Stimulated activated CD8-positive, alpha-beta memory T cell treated with anti-CD3 and anti-CD28 coated beads, Interleukin-4, amount 100 ng/mL, for 1 hour (primary cell): ENCODE measurements around the gene SLC35F6.
A peak's percentile ranks its signal among the peaks of the same experiment; 100 is the strongest.
"Not testable (repeated sequence)": the region's sequence is repeated elsewhere in the genome, so short reads cannot be mapped to it uniquely, and the experiment has no call there.

Experiments
- DNase-seq, 2 donors: peaks; one replicate each; pipeline ENCODE4 v3.0.0-alpha.2; 2020; ENCODE audit warnings: low read depth in 2 of 2, low spot score in 1 of 2

SLC35F6 gene

GRCh38 chr2:26730549-26731344 is 33.3 kb upstream of the SLC35F6 start:
- no peak for DNase-seq

- DNase-seq, result no peak
Measured at GRCh38 chr2:26731714-26732113, 32.4 kb upstream of the SLC35F6 start.

- DNase-seq, result no peak
Measured at GRCh38 chr2:26732446-26732845, 31.6 kb upstream of the SLC35F6 start.

GRCh38 chr2:26733413-26733812 is 30.7 kb upstream of the SLC35F6 start:
- no peak for DNase-seq

GRCh38 chr2:26735097-26735496 is 29.0 kb upstream of the SLC35F6 start:
- DNase-seq, result no peak

- DNase-seq, result no peak
Measured at GRCh38 chr2:26735883-26736588, 28.0 kb upstream of the SLC35F6 start.

- DNase-seq, result no peak
Measured at GRCh38 chr2:26737221-26737620, 26.9 kb upstream of the SLC35F6 start.

- no peak for DNase-seq
Measured at GRCh38 chr2:26738481-26738880, 25.6 kb upstream of the SLC35F6 start.

- DNase-seq, result no peak
Measured at GRCh38 chr2:26739514-26739913, 24.6 kb upstream of the SLC35F6 start.

GRCh38 chr2:26740346-26740745 is 23.7 kb upstream of the SLC35F6 start:
- no peak for DNase-seq

GRCh38 chr2:26740890-26741302 is 23.2 kb upstream of the SLC35F6 start:
- DNase-seq, result no peak

- DNase-seq, result no peak
Measured at GRCh38 chr2:26742048-26742770, 21.9 kb upstream of the SLC35F6 start.

- no peak for DNase-seq
Measured at GRCh38 chr2:26743852-26744251, 20.2 kb upstream of the SLC35F6 start.

GRCh38 chr2:26744953-26745352 is 19.1 kb upstream of the SLC35F6 start:
- DNase-seq, result no peak

GRCh38 chr2:26745609-26746327 is 18.3 kb upstream of the SLC35F6 start:
- DNase-seq, result peak; percentile 64

- no peak for DNase-seq
Measured at GRCh38 chr2:26746934-26747333, 17.1 kb upstream of the SLC35F6 start.

GRCh38 chr2:26749787-26750420 is 14.2 kb upstream of the SLC35F6 start:
- DNase-seq, result not testable (repeated sequence)

- not testable (repeated sequence) for DNase-seq
Measured at GRCh38 chr2:26750467-26750866, 13.6 kb upstream of the SLC35F6 start.

GRCh38 chr2:26752656-26753055 is 11.4 kb upstream of the SLC35F6 start:
- DNase-seq, result no peak

GRCh38 chr2:26754539-26754938 is 9.5 kb upstream of the SLC35F6 start:
- no peak for DNase-seq
